PC-9 (cell line): ENCODE measurements around the gene CKAP4.

Experiments
- CTCF ChIP-seq: fragments of 200-600 bp; sonication (generic); conservative IDR thresholded peaks from 2 replicates; pipeline ENCODE4 v1.6.1; 2017; ENCODE audit warnings: mixed run types, antibody characterized with exemption, mild to moderate bottlenecking, moderate library complexity
- EZH2 ChIP-seq: fragments of 200-600 bp; sonication (generic); IDR thresholded peaks from 2 replicates; pipeline ENCODE4 v1.8.0; 2017; ENCODE audit warnings: antibody characterized with exemption, low read depth

- no peak for TF ChIP-seq CTCF
- no peak for TF ChIP-seq EZH2
These were observed 33.2 kb downstream of the CKAP4 start for GRCh38 chr12:106214571-106214970.
